ENCODE data around the gene PAX5.

The PAX5 gene

GRCh38 chr9:36848946-36849345 lies 185.1 kb downstream of the PAX5 start:
- DNase-seq, result no peak

DNA sequence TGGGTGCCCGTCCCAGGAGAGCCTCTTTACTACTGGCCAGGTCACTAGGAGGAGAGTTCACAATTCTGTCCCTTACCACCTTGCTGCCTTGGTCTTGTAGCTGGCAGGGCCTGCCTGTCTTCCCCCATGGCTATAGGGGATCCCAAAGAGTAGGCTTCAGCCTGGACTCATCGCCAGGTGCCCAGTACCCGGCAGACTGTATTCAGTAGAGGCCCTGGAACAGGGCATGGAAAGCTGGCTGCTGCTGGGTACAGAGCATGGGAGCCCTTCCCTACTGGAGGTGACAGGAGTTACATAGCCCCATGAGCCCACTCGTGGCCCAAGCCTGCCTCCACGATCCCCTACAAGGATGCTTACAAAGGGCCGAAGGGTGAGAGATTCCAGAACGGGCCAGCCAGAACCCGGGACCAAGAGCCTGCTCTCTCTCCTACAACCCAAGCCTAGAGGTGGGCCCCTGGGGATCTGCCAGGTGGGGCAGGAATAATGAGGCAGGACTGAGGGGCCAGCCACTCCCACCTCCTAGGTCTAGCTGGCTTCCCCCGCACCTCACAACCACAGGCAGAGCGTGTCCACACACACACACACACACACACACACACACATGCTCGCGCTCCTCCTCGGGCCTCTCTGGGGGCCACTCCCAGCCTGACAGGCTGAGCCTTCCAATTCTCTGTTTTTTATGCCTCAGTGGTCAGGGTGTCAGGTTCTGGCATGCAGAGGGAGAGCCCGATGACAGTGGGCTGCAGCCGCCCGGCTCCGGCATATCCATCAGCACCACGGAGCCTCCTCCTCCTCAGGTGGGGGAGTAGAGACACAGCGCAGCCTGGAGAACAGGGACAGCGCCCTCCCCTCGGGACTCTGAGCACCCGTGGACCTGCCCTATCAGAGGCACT lies 186.0 kb downstream of the PAX5 start:
- peak; percentile 93 for DNase-seq

- DNase-seq, result no peak
Observed at GRCh38 chr9:36846621-36847020, 187.4 kb downstream of the PAX5 start.

GRCh38 chr9:36845844-36846243 lies 188.2 kb downstream of the PAX5 start:
- no peak for DNase-seq

- no peak for DNase-seq
Observed at GRCh38 chr9:36844961-36845360, 189.1 kb downstream of the PAX5 start.

- no peak for DNase-seq
Observed at GRCh38 chr9:36843964-36844363, 190.1 kb downstream of the PAX5 start.

GRCh38 chr9:36842560-36843530 lies 191.2 kb downstream of the PAX5 start:
- DNase-seq, result no peak

- no peak for DNase-seq
Observed at GRCh38 chr9:36840898-36841536, 193.1 kb downstream of the PAX5 start.

- no peak for DNase-seq
Observed at GRCh38 chr9:36839131-36839885, 194.8 kb downstream of the PAX5 start.

DNA sequence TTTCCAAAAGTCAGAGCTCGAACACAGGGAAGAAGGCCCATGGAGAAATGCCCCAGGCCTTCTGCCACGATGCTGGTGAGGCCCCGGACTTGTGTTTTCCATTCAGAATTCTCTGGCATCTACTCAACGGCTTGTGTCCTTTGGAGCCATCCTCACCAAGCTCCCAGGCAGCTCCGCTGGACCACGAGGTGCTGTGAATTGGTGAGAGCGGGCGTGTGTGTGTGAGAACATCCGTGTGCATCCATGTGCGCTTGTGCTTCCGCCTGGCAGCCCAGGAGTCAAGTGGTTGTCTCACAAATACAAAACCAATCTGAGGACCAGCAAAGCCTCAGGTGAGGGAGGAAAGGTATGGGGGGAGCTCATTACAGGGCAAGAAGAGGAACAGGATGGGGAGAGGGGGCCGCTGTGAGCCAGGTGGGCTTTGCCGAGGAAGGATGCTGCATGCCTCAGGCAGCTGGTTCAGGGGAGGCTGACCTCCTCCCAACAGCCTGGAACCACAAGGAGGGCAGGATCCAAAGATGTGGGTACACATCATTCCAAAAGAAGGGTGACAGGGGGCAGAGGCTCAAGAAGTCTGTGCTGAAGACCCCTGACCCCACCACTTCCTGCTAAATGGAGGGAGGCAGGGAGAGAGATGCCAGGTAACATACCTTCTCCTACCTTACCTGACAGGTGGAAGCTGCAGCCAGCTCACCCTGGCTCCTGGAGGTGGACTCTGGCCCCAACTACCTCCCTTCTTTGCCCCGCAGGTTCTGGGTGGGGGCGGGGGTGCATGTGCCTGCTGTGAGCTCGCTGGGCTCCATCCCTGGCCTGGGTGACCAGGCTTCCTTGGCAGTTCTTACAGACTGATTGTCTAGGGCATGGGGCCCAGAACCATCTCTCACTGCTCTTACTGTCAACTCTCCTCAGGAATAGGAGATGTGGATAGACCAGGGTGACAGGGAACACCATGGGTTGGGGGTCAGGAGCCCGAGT lies 196.3 kb downstream of the PAX5 start:
- peak; percentile 58 for DNase-seq

DNA sequence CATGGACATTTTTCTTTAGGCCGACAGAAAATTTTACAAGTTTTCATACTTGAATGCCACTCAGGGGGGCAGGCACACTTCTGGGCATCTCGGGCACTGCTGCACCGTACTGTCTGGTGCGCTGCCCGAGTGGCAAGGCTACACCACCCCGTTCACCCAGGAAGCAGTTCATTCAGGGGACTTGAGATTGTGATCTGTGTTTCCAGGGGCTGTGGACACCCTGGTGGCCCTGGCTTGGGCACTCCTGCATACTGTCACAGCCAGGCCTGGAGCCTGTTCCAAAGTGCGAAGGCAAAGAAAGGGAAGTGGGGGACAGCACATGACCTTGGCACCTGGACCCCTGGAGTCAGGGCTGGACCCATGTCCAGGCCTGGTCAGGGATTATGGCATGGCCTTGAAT lies 197.6 kb downstream of the PAX5 start:
- no peak for DNase-seq

GRCh38 chr9:36835271-36835996 lies 198.6 kb downstream of the PAX5 start:
- no peak for DNase-seq

DNA sequence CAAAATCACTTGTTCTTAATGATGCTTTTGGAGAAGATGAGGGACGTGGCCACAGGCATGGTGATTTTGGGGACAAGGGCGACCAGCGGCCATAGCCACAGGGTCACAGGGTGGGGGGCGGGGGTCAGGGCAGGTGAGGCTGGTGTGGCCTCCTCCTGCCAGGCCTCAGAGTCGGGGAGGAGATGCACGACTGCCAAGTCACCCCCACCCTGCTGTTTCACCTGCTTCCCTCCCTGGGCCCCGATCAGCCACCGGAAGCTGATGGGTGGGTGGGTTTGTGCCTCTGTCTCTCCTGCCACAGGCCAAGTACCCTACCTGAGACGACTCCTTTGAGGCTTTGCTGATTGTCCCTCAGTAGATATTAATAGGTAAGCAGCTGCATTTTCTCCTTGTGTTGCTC lies 199.3 kb downstream of the PAX5 start:
- DNase-seq, result no peak

DNA sequence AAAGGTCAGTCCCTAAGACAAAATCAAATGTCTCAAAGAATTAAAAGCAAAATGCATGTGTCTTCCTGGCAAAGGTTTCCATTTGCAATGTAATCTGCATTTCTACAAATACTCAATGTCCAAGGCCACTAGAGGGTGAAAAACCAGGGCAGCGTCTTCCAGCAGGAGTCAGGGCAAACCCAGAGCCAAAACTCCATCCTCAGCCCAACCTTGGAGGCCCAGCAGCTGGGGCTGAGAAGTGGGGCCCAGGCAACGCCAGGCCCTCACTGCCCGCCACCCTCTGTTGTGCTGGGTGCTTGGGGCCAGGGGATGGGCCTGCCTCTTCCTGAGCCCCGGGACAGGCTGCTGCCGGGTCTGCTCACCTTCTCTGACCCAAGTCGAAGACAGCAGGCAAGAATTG lies 200.1 kb downstream of the PAX5 start:
- no peak for DNase-seq

GRCh38 chr9:36832164-36832795 lies 201.8 kb downstream of the PAX5 start:
- DNase-seq, result no peak

GRCh38 chr9:36831381-36832161 lies 202.5 kb downstream of the PAX5 start:
- DNase-seq, result no peak

DNA sequence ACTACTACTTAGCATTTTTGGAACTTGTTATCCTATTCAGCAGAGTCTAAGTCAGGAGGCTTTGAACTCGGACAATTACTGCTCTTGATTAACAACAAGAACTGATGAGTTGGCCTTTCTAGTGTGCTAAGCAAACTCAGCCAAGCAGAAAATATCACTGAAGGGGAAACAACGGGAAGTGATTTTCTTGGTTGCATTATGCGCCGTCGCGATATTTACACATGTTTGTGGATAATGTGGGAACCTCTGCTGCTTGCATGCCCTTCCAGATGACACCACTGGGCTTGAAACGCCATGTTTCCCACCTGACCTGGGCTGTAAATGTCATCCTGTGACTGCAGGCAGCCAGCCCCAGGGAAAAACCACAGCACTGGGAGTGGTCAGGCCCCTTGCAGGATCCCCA lies 205.5 kb downstream of the PAX5 start:
- peak; percentile 81 for DNase-seq

DNA sequence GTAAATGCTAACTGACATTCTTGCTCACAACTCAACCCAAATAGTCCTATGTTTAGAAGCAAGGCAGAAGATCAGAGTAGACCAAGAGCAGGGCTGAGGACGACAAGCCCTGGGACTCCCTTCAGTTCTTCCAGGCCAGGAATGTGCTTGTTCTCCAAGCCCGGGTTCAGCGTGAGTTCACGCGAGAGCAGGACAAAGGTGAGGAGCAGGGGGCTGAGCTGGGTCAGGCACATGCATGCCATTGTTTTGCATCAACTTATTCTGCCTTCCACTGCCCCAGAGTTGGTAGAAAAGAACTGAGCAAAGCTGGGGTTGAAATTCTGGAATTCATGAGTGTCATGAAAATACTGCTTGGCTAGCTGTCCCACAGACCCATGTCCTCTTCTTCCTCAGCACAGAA lies 206.5 kb downstream of the PAX5 start:
- peak; percentile 62 for DNase-seq

- no peak for DNase-seq
Observed at GRCh38 chr9:36826581-36826980, 207.5 kb downstream of the PAX5 start.
